ENCODE measurements around the gene ACE. TPM values are rescaled to one million over a fixed set of nuclear protein-coding genes. Genes with fewer than 3 reads are reported as not detected.

Gene ACE
- total RNA-seq, 1 experiment from 2014 or later = 9.1 TPM

- no peak overlapping the region for H3K4me2 ChIP-seq (ENCODE audit: low read length)
- no peak overlapping the region for H3K9ac ChIP-seq (ENCODE audit: low read length)
- TF ChIP-seq CTCF (conservative IDR thresholded peaks at IDR 0.05; ENCODE audit: low read depth, low read length) (no peak), EZH2 (IDR thresholded peaks at IDR 0.05; ENCODE audit: low read length, unreplicated experiment) (no peak), EZH2phosphoT487 (IDR thresholded peaks at IDR 0.05; ENCODE audit: borderline replicate concordance, low read length) (no peak)
- no TSS peak for BruUV-seq (replicated peaks)
- ChIA-PET POLR2A (ENCODE audit: unreplicated experiment) (no interaction called here), CTCF (no interaction called here)
- H3K27me3 ChIP-seq (ENCODE audit: low read length) = no peaks in the 10 kb centered on the region
- H3K4me1 ChIP-seq (ENCODE audit: insufficient read depth, low read length) = peaks cover 18% of the 10 kb centered on the region
- DNase-seq (peak; percentile 15), ATAC-seq (no peak)
- H3K79me2 ChIP-seq (ENCODE audit: low read length) = no peaks in the 10 kb centered on the region
- H3K36me3 ChIP-seq (ENCODE audit: low read depth, low read length) = no peaks in the 10 kb centered on the region
- no peak overlapping the region for H3K4me3 ChIP-seq (ENCODE audit: low read length)
- no peaks in the 10 kb centered on the region for H3K9me3 ChIP-seq (ENCODE audit: low read length)
- no peaks in the 10 kb centered on the region for H3K9me2 ChIP-seq (replicated peaks; ENCODE audit: low read length)
- intact Hi-C loops (cut with micrococcal nuclease) = no loop called here
- no peaks in the 10 kb centered on the region for H3F3A ChIP-seq (ENCODE audit: low read length, unreplicated experiment)
- no peaks in the 10 kb centered on the region for H4K20me1 ChIP-seq (ENCODE audit: low read length)
- H3K27ac ChIP-seq (ENCODE audit: low read length) = no peak overlapping the region
- no peak overlapping the region for H2AFZ ChIP-seq (ENCODE audit: low read length)
Measured at GRCh38 chr17:63474174-63474573, 2.7 kb upstream of the ACE start.

- ChIA-PET POLR2A (ENCODE audit: unreplicated experiment) (no interaction called here), CTCF (no interaction called here)
- no peak overlapping the region for H2AFZ ChIP-seq (ENCODE audit: low read length)
- no peak for DNase-seq
- H4K20me1 ChIP-seq (ENCODE audit: low read length) = no peaks in the 10 kb centered on the region
- TF ChIP-seq EZH2 (IDR thresholded peaks at IDR 0.05; ENCODE audit: low read length, unreplicated experiment) (no peak), EZH2phosphoT487 (IDR thresholded peaks at IDR 0.05; ENCODE audit: borderline replicate concordance, low read length) (no peak), CTCF (conservative IDR thresholded peaks at IDR 0.05; ENCODE audit: low read depth, low read length) (no peak)
- no peak overlapping the region for H3K4me2 ChIP-seq (ENCODE audit: low read length)
- H3K4me1 ChIP-seq (ENCODE audit: insufficient read depth, low read length) = peaks cover 20% of the 10 kb centered on the region
- no peaks in the 10 kb centered on the region for H3K27me3 ChIP-seq (ENCODE audit: low read length)
- H3K9ac ChIP-seq (ENCODE audit: low read length) = no peak overlapping the region
- H3K27ac ChIP-seq (ENCODE audit: low read length) = no peak overlapping the region
- H3K79me2 ChIP-seq (ENCODE audit: low read length) = no peaks in the 10 kb centered on the region
- intact Hi-C loops (cut with micrococcal nuclease) = no loop called here
- BruUV-seq (replicated peaks) = no TSS peak
- H3K9me3 ChIP-seq (ENCODE audit: low read length) = no peaks in the 10 kb centered on the region
- no peaks in the 10 kb centered on the region for H3K9me2 ChIP-seq (replicated peaks; ENCODE audit: low read length)
- ATAC-seq = no peak
- H3F3A ChIP-seq (ENCODE audit: low read length, unreplicated experiment) = no peaks in the 10 kb centered on the region
- no peaks in the 10 kb centered on the region for H3K36me3 ChIP-seq (ENCODE audit: low read depth, low read length)
- H3K4me3 ChIP-seq (ENCODE audit: low read length) = no peak overlapping the region
Measured at GRCh38 chr17:63474586-63475460, 2.0 kb upstream of the ACE start.

Measured in PC-3 (cell line).